Stomach smooth muscle (tissue), 2 donors: ENCODE data around the gene RIT1.
"Not testable (repeated sequence)": the region's sequence is repeated elsewhere in the genome, so short reads cannot be mapped to it uniquely, and the experiment has no call there.

ENCODE experiments used
- H3K27ac ChIP-seq: one replicate; pipeline ENCODE4 v1.7.0; 2013; ENCODE audit warnings: mild to moderate bottlenecking, low read length, inconsistent platforms
- H3K27me3 ChIP-seq, 2 donors: one replicate each; pipeline ENCODE4 v1.7.0; 2013; ENCODE audit warnings: low read length in 2 of 2; ENCODE audit not compliant: insufficient read depth in 2 of 2, control insufficient read depth in 1 of 2
- H3K36me3 ChIP-seq, 2 donors: one replicate each; pipeline ENCODE4 v1.7.0; 2013; ENCODE audit warnings: low read length in 2 of 2; ENCODE audit not compliant: control insufficient read depth in 2 of 2, insufficient read depth in 2 of 2
- H3K4me1 ChIP-seq: one replicate; pipeline ENCODE4 v1.7.0; 2013; ENCODE audit warnings: low read length; ENCODE audit not compliant: control insufficient read depth, insufficient read depth
- H3K4me3 ChIP-seq, 2 donors: one replicate each; pipeline ENCODE4 v1.7.0; 2013; ENCODE audit warnings: low read length in 2 of 2
- H3K9ac ChIP-seq, 2 donors: one replicate each; pipeline ENCODE4 v1.7.0; 2013; ENCODE audit warnings: low read length in 2 of 2, mild to moderate bottlenecking in 1 of 2
- H3K9me3 ChIP-seq, 2 donors: one replicate each; pipeline ENCODE4 v1.7.0; 2013; ENCODE audit warnings: low read length in 2 of 2; ENCODE audit not compliant: control insufficient read depth in 2 of 2
- donor health status: healthy.
- donor health status: Pancreatic carcinoma.

Gene RIT1

DNA sequence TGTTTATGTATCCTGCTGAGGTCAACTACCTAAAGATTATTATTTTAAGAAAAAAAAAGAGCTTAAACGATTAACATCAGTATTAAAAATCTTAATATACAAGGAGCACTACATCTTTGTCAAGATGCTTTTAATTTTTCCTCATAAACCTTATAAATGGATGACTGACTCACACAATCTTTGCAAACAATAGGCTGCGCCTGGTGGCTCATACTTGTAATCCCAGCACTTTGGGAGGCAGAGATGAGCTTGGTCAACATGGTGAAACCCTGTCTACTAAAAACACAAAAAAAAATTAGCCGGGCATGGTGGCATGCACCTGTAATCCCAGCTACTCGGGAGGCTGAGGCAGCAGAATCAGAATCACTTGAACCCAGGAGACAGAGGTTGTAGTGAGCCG, 21.3 kb upstream of the RIT1 start:
- Histone ChIP-seq H3K4me3 (no peak overlapping the region), H3K4me1 (peaks cover 35% of the 10 kb centered on the region), H3K27ac (no peak overlapping the region), H3K9me3 (no peaks in the 10 kb centered on the region), H3K36me3 (peaks cover 18 to 24% of the 10 kb centered on the region in 2 donors), H3K9ac (no peak overlapping the region), H3K27me3 (no peaks in the 10 kb centered on the region)

DNA sequence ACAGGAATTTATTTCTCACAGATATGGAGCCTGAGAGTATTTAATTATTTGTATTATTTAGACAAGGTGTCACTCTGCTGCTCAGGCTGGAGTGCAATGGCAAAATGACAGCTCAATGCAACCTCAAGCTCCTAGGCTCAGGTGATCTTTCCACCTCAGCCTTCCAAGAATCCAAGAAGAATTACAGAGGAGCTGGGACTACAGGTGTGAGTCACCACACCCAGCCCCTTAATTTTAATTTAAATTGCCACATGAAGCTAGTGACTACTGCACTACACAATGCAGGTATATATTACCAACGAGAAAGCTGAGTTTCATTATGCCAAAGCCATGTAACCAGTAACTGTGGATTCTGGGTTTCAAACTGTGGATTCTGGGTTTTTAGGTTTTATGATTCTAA, 20.9 kb upstream of the RIT1 start:
- Histone ChIP-seq H3K4me1 (peaks cover 35% of the 10 kb centered on the region), H3K36me3 (peaks cover 22 to 24% of the 10 kb centered on the region in 2 donors), H3K9ac (no peak overlapping the region), H3K4me3 (peak overlapping the region in 1 of 2 donors; percentile 15), H3K27ac (no peak overlapping the region), H3K27me3 (no peaks in the 10 kb centered on the region), H3K9me3 (no peaks in the 10 kb centered on the region)

- Histone ChIP-seq H3K27ac (no peak overlapping the region), H3K36me3 (peaks cover 28 to 30% of the 10 kb centered on the region in 2 donors), H3K27me3 (no peaks in the 10 kb centered on the region), H3K9ac (no peak overlapping the region), H3K4me1 (peaks cover 35% of the 10 kb centered on the region), H3K4me3 (peak overlapping the region in 1 of 2 donors; percentile 52), H3K9me3 (no peaks in the 10 kb centered on the region)
Observed at GRCh38 chr1:155931332-155932038, 20.3 kb upstream of the RIT1 start.

- not testable (repeated sequence) for H3K27ac ChIP-seq, H3K27me3 ChIP-seq, H3K9me3 ChIP-seq, H3K9ac ChIP-seq
- H3K4me1 ChIP-seq = peaks cover 35% of the 10 kb centered on the region
- H3K4me3 ChIP-seq = peak overlapping the region in 1 of 2 donors; percentile 52
- H3K36me3 ChIP-seq = peaks cover 32 to 34% of the 10 kb centered on the region in 2 donors
Observed at GRCh38 chr1:155930725-155931124, 19.6 kb upstream of the RIT1 start.

DNA sequence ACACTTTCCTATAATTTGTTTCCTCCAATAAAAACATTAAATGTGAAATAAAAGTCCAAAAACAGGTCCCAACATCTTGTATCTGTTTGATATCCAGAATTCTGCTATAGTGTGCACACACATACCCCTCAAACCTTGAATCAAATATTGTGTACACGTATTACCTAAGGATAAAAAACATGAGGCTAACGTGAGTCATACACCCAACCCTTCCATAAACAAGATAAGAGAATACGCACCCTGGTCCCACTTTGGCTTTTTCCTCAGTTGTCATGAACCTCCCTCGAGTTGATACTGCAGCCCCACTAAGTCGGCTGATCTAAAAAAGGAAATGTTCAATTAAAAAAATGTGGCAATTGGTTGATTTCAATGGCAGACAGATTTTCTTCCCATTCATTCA, 17.9 kb upstream of the RIT1 start:
- no peaks in the 10 kb centered on the region for H3K27me3 ChIP-seq
- no peak overlapping the region for H3K9ac ChIP-seq
- no peak overlapping the region for H3K4me3 ChIP-seq
- H3K27ac ChIP-seq = no peak overlapping the region
- no peaks in the 10 kb centered on the region for H3K9me3 ChIP-seq
- peaks cover 28% of the 10 kb centered on the region for H3K4me1 ChIP-seq
- peaks cover 38 to 45% of the 10 kb centered on the region in 2 donors for H3K36me3 ChIP-seq

DNA sequence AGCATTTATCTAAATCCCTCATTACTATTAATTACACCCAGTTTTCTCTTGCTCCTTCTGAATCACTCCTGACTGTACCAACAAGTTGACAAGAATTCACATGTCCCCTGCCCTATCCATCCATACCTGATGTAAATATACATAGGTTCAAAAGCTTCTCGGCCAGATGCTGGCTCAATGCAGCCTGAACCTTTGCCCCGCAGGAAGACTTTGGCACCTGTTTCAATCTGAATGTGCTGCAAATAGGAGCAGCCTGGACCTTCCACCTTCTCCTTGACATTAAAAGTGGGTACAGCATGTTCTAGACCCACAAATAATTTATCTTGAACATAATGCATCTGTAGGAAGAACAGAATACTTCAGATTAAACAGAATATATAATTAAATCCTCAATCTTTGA, 14.4 kb upstream of the RIT1 start:
- peaks cover 59 to 63% of the 10 kb centered on the region in 2 donors for H3K36me3 ChIP-seq
- H3K9me3 ChIP-seq = no peaks in the 10 kb centered on the region
- no peak overlapping the region for H3K4me3 ChIP-seq
- no peak overlapping the region for H3K9ac ChIP-seq
- H3K27ac ChIP-seq = no peak overlapping the region
- H3K4me1 ChIP-seq = peaks cover 3% of the 10 kb centered on the region
- H3K27me3 ChIP-seq = no peaks in the 10 kb centered on the region

- no peak overlapping the region for H3K9ac ChIP-seq
- H3K4me1 ChIP-seq = no peaks in the 10 kb centered on the region
- no peaks in the 10 kb centered on the region for H3K9me3 ChIP-seq
- H3K27me3 ChIP-seq = no peaks in the 10 kb centered on the region
- H3K4me3 ChIP-seq = no peak overlapping the region
- peaks cover 66 to 70% of the 10 kb centered on the region in 2 donors for H3K36me3 ChIP-seq
- H3K27ac ChIP-seq = peak overlapping the region; percentile 6
Observed at GRCh38 chr1:155920717-155921116, 9.6 kb upstream of the RIT1 start.

- Histone ChIP-seq H3K4me1 (no peaks in the 10 kb centered on the region), H3K27ac (no peak overlapping the region), H3K9me3 (no peaks in the 10 kb centered on the region), H3K9ac (no peak overlapping the region), H3K4me3 (no peak overlapping the region), H3K27me3 (no peaks in the 10 kb centered on the region), H3K36me3 (peaks cover 62 to 67% of the 10 kb centered on the region in 2 donors)
Observed at GRCh38 chr1:155919801-155920200, 8.7 kb upstream of the RIT1 start.

GRCh38 chr1:155918660-155919059, 7.5 kb upstream of the RIT1 start:
- peaks cover 65 to 72% of the 10 kb centered on the region in 2 donors for H3K36me3 ChIP-seq

DNA sequence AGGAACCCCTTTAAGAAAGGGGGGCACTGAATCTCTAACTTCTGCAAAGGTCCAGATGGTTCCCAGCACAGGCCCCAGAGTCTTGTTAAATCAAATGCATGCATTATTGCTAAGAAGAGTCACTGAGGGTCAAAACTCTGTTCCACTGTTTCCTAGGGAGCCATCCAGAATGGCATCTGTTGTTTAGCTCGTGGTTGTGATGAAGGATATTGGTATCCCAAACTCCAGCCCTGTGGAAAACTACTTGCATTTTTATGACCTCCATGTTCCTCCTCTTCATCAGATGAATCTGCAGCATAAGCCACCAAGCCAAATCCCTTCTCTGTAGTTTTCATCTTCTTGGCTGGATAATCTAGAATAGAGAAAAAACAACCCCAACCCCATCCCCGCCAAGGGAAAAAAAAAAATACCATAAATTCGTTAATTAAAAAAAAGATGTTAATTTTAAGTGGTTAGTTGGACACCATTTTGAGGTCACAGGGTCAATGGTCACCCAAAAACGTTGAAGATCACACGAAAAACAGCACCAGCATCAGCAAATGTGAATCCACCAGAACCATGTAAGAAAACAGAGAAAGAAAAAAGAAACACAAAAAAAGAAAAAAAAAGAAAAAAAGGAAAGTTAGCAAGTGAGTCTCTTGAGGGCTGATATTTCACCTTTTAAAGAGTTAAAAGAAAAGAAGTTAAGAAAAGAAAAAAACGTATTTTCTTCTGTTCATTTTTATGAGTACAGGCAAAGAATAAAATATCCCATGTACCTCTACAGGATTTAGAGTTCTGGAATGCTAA, 3.0 kb upstream of the RIT1 start:
- peaks cover 14% of the 10 kb centered on the region for H3K4me1 ChIP-seq
- H3K27ac ChIP-seq = no peak overlapping the region
- no peak overlapping the region for H3K9ac ChIP-seq
- H3K27me3 ChIP-seq = no peaks in the 10 kb centered on the region
- H3K9me3 ChIP-seq = no peaks in the 10 kb centered on the region
- H3K4me3 ChIP-seq = no peak overlapping the region
- H3K36me3 ChIP-seq = peaks cover 40 to 48% of the 10 kb centered on the region in 2 donors

More at GRCh38 chr1:155918660-155919059, 7.5 kb upstream of the RIT1 start:
- Histone ChIP-seq H3K9me3 (no peaks in the 10 kb centered on the region), H3K4me3 (no peak overlapping the region), H3K4me1 (no peaks in the 10 kb centered on the region), H3K27ac (no peak overlapping the region), H3K27me3 (no peaks in the 10 kb centered on the region), H3K9ac (no peak overlapping the region)
